ENCODE data around the gene RTL10. TPM values are rescaled to one million over a fixed set of nuclear protein-coding genes. Genes with fewer than 3 reads are reported as not detected.

Gene RTL10
- total RNA-seq, 1 experiment from 2014 or later, result 24.4 TPM

- Histone ChIP-seq H2AFZ (ENCODE audit: low read length) (no peak overlapping the region), H3K4me2 (ENCODE audit: insufficient read depth, insufficient read length, low read length) (peak overlapping the region; percentile 83), H3K79me2 (ENCODE audit: insufficient read depth, low read length) (peaks cover 13% of the 10 kb centered on the region; the same call in 1 of the 2 replicates), H3K79me1 (ENCODE audit: insufficient read depth, low read depth, low read length, poor library complexity, severe bottlenecking) (peaks cover 10% of the 10 kb centered on the region), H3K56ac (ENCODE audit: insufficient read length, low read depth, low read length) (no peak overlapping the region), H4K91ac (ENCODE audit: insufficient read length, low read depth, low read length) (no peak overlapping the region), H2BK12ac (ENCODE audit: insufficient read length, low read depth, low read length) (no peak overlapping the region), H3K4ac (ENCODE audit: low read depth, low read length) (no peak overlapping the region), H2BK120ac (ENCODE audit: low read depth, low read length, poor library complexity, severe bottlenecking) (no peak overlapping the region), H2BK20ac (ENCODE audit: low read depth, low read length, poor library complexity, severe bottlenecking) (no peak overlapping the region), H3T11ph (ENCODE audit: low read length) (no peak overlapping the region), H2BK15ac (ENCODE audit: low read depth, low read length) (no peak overlapping the region), H3K23me2 (ENCODE audit: insufficient read length, low read depth, low read length, poor library complexity, severe bottlenecking) (peaks cover 17% of the 10 kb centered on the region), H4K20me1 (ENCODE audit: control insufficient read depth, insufficient read depth, insufficient read length) (no peaks in the 10 kb centered on the region), H3K9ac (ENCODE audit: extremely low read depth, insufficient read length, low read length) (peak overlapping the region; percentile 53), H4K5ac (ENCODE audit: insufficient read length, low read depth, low read length) (no peak overlapping the region), H3K18ac (ENCODE audit: insufficient read length, low read depth, low read length) (peak overlapping the region; percentile 85), H4K8ac (replicated peaks; ENCODE audit: insufficient read length, low read depth, low read length) (no peak overlapping the region), H2AK5ac (ENCODE audit: insufficient read length, low read length) (no peak overlapping the region), H3K14ac (ENCODE audit: insufficient read depth, low read length) (peak overlapping the region; percentile 77), H3K23ac (ENCODE audit: insufficient read length, low read depth, low read length) (no peak overlapping the region), H3K4me1 (ENCODE audit: insufficient read depth, low read length) (no peaks in the 10 kb centered on the region; the same call in 1 of the 2 replicates), H2BK5ac (ENCODE audit: insufficient read length, low read length) (no peak overlapping the region), H3K27ac (ENCODE audit: insufficient read length, low read depth, low read length) (no peak overlapping the region), H3K27me3 (ENCODE audit: insufficient read depth, low read length) (no peaks in the 10 kb centered on the region), H3K9me3 (ENCODE audit: control insufficient read depth, low read depth, low read length) (no peaks in the 10 kb centered on the region)
- Mint-ChIP-seq H3K36me3 (ENCODE audit: insufficient read depth in 1 of 3, low read depth in 3 of 3) (peaks cover 30 to 47% (median 40%) of the 10 kb centered on the region in 3 experiments; a peak in 6 of 7 replicates), H3K27ac (peak overlapping the region in 2 of 3 experiments; percentile 91 to 96; a peak in 5 of 7 replicates), H3K9me3 (no peaks in the 10 kb centered on the region), H3K4me1 (peaks cover 41% of the 10 kb centered on the region in 2 experiments), H3K4me3 (peak overlapping the region; percentile 90 to 91), H3K27me3 (ENCODE audit: low read depth) (no peaks in the 10 kb centered on the region; the same call in 1 of the 2 replicates)
- no CpG with 5 or more reads among the region's 49 CpGs for WGBS (ENCODE audit: extremely low coverage, insufficient read length, low lambda C conversion rate)
- no peak for TF ChIP-seq CTCF (conservative IDR thresholded peaks at IDR 0.05)
- DNase-seq, result no peak
Measured at GRCh38 chr22:19853879-19854777, 546 bp downstream of the RTL10 start.

All from H9 (cell line).